HFFc6 (cell line): ENCODE measurements around the gene EBLN2. TPM values are rescaled to one million over a fixed set of nuclear protein-coding genes. Genes with fewer than 3 reads are reported as not detected.
A peak's percentile ranks its signal among the peaks of the same experiment; 100 is the strongest.

Source experiments
- DNase-seq: peaks from one replicate; pipeline ENCODE4 v3.0.0-alpha.2; 2018
- H3K27ac Mint-ChIP-seq: 2 replicates; pipeline ENCODE4 v1.8.0; 2020; ENCODE audit warnings: mild to moderate bottlenecking, mixed read lengths
- H3K27me3 Mint-ChIP-seq: 2 replicates; pipeline ENCODE4 v1.8.0; 2021; ENCODE audit warnings: mild to moderate bottlenecking, moderate library complexity, mixed read lengths; ENCODE audit not compliant: insufficient read depth
- H3K36me3 Mint-ChIP-seq: 2 replicates; pipeline ENCODE4 v1.8.0; 2021; ENCODE audit warnings: low read depth, mixed read lengths
- H3K4me1 Mint-ChIP-seq: 2 replicates; pipeline ENCODE4 v1.8.0; 2020; ENCODE audit warnings: low read depth, mixed read lengths
- H3K4me3 Mint-ChIP-seq: 2 replicates; pipeline ENCODE4 v1.8.0; 2020; ENCODE audit warnings: mild to moderate bottlenecking, moderate library complexity, mixed read lengths
- H3K9me3 Mint-ChIP-seq: 2 replicates; pipeline ENCODE4 v1.8.0; 2020; ENCODE audit warnings: mild to moderate bottlenecking, mixed read lengths
- CTCF ChIP-seq: fragments of 200-600 bp; sonication (generic); IDR thresholded peaks from 2 replicates; pipeline ENCODE4 v1.5.0; 2021; ENCODE audit warnings: antibody characterized with exemption, mild to moderate bottlenecking
- total RNA-seq, 6 experiments: library from RNA; stranded (reverse); fragmentation: NEBNext Ultra II Directional; extraction: Animal tissue kit (Norgen Biotek cat#: 25700); gene quantifications; 2 replicates in 1 of 6; 3 replicates in 5 of 6; pipeline ENCODE4 v1.2.3, GENCODE V29; 2021

Gene EBLN2
- total RNA-seq, 6 experiments from 2014 or later, result 1.5 to 1.9 (median 1.7) TPM

GRCh38 chr3:73046195-73046594, 15.3 kb upstream of the EBLN2 start:
- no peaks in the 10 kb centered on the region for H3K9me3 Mint-ChIP-seq
- no peak overlapping the region for H3K27ac Mint-ChIP-seq
- no peak for DNase-seq
- no peaks in the 10 kb centered on the region for H3K36me3 Mint-ChIP-seq
- no peaks in the 10 kb centered on the region; the same call in 1 of the 2 replicates for H3K27me3 Mint-ChIP-seq
- peaks cover 43% of the 10 kb centered on the region for H3K4me1 Mint-ChIP-seq
- H3K4me3 Mint-ChIP-seq, result no peak overlapping the region
- TF ChIP-seq CTCF, result no peak

GRCh38 chr3:73049319-73049718, 12.1 kb upstream of the EBLN2 start:
- Mint-ChIP-seq H3K27ac (no peak overlapping the region), H3K36me3 (no peaks in the 10 kb centered on the region), H3K9me3 (no peaks in the 10 kb centered on the region), H3K4me1 (peaks cover 37% of the 10 kb centered on the region), H3K4me3 (no peak overlapping the region), H3K27me3 (no peaks in the 10 kb centered on the region; the same call in 1 of the 2 replicates)
- TF ChIP-seq CTCF, result no peak
- DNase-seq, result no peak

- H3K27ac Mint-ChIP-seq, result no peak overlapping the region
- no peaks in the 10 kb centered on the region; the same call in 1 of the 2 replicates for H3K27me3 Mint-ChIP-seq
- no peak for DNase-seq
- H3K4me3 Mint-ChIP-seq, result no peak overlapping the region
- H3K9me3 Mint-ChIP-seq, result no peaks in the 10 kb centered on the region
- TF ChIP-seq CTCF, result no peak
- H3K4me1 Mint-ChIP-seq, result peaks cover 26% of the 10 kb centered on the region
- H3K36me3 Mint-ChIP-seq, result no peaks in the 10 kb centered on the region
Observed at GRCh38 chr3:73052857-73053256, 8.6 kb upstream of the EBLN2 start.

- H3K27ac Mint-ChIP-seq, result peak overlapping the region; percentile 62
- no peak overlapping the region for H3K4me3 Mint-ChIP-seq
- TF ChIP-seq CTCF, result no peak
- DNase-seq, result no peak
- H3K27me3 Mint-ChIP-seq, result no peaks in the 10 kb centered on the region; the same call in 1 of the 2 replicates
- H3K4me1 Mint-ChIP-seq, result peaks cover 43% of the 10 kb centered on the region
- H3K9me3 Mint-ChIP-seq, result no peaks in the 10 kb centered on the region
- H3K36me3 Mint-ChIP-seq, result peaks cover 5% of the 10 kb centered on the region; the same call in 1 of the 2 replicates
Observed at GRCh38 chr3:73055583-73055982, 5.9 kb upstream of the EBLN2 start.

GRCh38 chr3:73056014-73056844, 5.2 kb upstream of the EBLN2 start:
- H3K27me3 Mint-ChIP-seq, result no peaks in the 10 kb centered on the region
- TF ChIP-seq CTCF, result peak; percentile 71
- peak overlapping the region; percentile 62 for H3K27ac Mint-ChIP-seq
- DNase-seq, result peak; percentile 42
- H3K4me1 Mint-ChIP-seq, result peaks cover 45% of the 10 kb centered on the region
- peaks cover 5% of the 10 kb centered on the region; the same call in 1 of the 2 replicates for H3K36me3 Mint-ChIP-seq
- H3K4me3 Mint-ChIP-seq, result no peak overlapping the region
- no peaks in the 10 kb centered on the region for H3K9me3 Mint-ChIP-seq
